Hematopoietic multipotent progenitor cell treated with erythropoietin and hydrocortisone succinate and interleukin-3 and kit ligand, for 15 days (in vitro differentiated cells): ENCODE measurements around the gene IQCE.

Source experiments
- DNase-seq: peaks from one replicate; pipeline ENCODE4 v3.0.0-alpha.2; 2015; ENCODE audit warnings: low spot score

IQCE gene, protein sequence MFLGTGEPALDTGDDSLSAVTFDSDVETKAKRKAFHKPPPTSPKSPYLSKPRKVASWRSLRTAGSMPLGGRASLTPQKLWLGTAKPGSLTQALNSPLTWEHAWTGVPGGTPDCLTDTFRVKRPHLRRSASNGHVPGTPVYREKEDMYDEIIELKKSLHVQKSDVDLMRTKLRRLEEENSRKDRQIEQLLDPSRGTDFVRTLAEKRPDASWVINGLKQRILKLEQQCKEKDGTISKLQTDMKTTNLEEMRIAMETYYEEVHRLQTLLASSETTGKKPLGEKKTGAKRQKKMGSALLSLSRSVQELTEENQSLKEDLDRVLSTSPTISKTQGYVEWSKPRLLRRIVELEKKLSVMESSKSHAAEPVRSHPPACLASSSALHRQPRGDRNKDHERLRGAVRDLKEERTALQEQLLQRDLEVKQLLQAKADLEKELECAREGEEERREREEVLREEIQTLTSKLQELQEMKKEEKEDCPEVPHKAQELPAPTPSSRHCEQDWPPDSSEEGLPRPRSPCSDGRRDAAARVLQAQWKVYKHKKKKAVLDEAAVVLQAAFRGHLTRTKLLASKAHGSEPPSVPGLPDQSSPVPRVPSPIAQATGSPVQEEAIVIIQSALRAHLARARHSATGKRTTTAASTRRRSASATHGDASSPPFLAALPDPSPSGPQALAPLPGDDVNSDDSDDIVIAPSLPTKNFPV

GRCh38 chr7:2558629-2559282 lies at the start of gene IQCE:
IQCE (plus strand) TSS chr7:2558979; CDS start chr7:2559182, 203 bp downstream.
- peak; percentile 68 for DNase-seq

DNA sequence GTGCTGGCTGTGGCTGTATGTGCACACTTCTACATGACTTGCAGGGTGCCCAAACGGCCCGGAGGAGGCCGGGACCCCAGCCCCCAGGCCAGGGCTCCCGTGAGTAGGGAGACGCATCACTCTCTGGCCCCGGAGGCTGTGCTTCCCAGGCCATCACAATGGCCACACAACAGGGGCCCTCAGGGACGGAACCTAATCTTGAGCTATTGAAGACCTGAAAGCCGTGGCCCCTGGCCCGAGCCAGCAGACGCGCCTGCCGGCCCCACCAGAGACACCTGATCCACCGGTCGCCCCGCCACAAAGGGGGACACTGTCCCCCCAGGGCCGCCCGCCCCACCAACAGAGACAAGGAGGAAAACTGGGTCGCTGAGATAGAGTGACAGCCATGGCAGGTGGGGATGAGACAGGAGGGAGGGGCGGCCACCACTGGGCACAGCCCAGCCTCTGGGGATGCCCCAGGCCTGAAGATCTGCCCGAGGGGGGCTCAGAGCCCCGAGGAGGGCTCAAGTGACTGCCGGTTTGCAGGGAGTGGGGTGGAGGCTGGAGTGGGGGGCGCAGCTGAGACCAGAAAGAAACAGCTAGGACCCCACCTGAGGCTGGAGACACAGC lies 49.4 kb upstream of the IQCE start:
- no peak for DNase-seq

DNA sequence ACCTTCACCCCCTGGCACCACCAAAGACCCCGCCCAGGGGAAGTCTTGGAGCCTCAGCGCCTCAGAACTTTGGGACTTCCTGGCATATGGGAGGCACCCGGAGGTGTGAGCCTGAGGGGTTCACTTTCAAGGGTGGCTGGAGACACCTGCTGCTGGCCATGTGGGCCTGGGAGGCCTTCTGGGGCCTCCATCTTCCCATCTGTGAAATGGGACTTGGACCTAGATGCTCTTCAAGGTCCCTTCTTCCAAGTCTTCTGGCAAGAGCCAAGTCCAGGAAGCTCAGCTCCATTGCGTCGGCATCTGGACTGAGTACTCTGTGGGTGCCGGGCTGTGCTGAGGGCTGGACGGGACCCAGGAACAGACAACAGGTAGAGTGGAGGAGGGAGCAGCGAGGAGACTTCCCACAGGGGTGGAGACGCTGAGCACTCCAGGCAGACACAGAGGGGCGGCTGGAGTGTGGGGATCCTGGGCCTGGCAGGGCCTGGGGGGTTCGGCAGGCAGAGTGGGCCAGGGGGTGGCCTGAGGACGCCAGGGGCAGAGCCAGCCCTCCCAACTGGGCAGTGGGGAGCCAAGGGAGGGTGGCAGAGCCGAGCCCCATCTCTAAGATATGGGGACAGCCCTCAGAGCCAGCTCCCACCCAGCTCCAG lies 48.5 kb upstream of the IQCE start:
- DNase-seq = no peak

DNA sequence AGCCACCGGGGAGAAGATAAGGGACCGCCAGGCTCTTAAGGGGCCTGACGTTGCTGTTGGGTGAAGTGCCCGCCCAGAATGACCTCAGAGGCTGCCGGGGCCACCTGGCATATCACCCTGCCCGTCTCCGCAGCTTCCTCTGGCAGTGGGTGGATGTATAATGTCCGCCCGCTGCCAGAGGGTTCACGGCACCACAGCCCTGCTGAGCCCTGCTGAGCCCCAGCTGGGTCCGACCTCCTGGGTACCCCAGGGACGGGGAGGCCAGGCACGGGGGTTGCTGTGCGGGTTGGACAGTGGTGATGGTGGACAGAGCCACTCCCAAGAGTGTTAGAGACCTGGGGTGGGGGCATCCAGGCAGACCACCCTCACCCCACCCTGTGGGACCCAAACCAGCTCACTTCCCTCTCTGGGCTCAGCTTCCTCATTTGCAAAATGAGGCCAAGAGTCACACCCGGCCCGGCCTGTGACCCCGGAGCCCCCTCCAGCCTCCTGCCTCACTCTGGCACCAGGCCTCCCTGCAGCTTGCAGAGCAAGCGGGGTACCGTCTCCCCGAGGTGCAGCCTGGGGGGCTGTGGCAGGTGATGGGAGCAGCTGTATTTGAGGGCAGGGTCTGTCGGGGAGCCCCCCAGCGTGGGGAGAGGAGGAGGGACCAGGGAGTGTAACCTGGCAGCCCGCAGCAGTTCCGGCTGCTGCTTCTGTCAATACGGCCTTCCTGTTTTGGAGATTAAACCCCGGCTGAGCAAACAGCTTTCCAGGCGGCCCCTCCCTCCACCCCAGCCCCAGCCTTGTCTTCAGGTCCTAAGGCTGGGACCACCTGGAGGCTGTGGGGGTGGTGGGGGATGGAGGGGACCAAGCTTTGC lies 47.6 kb upstream of the IQCE start:
- DNase-seq = no peak

DNA sequence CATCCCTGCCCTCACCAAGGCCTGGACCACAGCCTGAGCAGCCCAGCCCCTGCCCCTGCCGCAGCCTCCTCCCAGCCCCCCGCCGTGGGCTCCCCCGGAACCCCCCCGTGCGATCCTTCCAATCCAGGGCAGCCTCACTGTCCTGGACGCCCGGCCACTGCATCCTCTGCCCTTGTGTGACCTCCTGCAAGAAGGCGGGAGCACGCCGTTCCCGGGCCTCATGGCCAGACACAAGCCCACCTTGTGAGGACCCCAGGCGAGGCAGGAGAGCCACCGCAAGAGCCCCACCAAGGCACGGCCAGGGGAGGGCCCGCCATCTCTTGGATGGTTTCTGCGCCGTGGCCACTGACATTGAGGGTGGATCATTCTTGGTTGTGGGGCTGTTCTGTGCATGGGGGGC lies 47.0 kb upstream of the IQCE start:
- no peak for DNase-seq

DNA sequence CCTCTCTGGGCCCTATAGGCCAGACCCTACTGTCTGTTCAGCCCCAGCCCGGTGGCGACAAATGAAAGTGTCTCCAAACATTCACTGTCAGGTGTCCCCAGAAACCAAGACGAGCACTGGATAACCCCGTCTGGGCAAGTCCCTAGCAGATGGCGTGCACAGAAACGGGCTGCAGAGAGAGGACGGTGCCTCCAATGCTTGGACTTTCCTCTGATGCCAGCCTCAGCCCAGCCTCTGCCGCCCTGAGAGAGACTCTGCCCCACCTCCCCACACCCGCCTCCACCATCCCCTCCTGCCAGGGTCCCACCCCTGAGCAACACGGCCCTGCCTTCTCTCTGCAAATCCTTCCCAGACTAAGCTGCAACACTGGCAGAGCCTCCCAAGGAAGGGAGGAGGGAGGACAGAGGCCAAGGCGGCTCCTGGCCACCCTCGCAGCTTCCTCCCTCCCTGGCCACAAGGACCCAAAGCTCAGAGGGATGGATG lies 46.6 kb upstream of the IQCE start:
- no peak for DNase-seq

GRCh38 chr7:2512713-2513112 lies 46.1 kb upstream of the IQCE start:
- DNase-seq = no peak

- no peak for DNase-seq
Measured at GRCh38 chr7:2513702-2514101, 45.1 kb upstream of the IQCE start.

DNA sequence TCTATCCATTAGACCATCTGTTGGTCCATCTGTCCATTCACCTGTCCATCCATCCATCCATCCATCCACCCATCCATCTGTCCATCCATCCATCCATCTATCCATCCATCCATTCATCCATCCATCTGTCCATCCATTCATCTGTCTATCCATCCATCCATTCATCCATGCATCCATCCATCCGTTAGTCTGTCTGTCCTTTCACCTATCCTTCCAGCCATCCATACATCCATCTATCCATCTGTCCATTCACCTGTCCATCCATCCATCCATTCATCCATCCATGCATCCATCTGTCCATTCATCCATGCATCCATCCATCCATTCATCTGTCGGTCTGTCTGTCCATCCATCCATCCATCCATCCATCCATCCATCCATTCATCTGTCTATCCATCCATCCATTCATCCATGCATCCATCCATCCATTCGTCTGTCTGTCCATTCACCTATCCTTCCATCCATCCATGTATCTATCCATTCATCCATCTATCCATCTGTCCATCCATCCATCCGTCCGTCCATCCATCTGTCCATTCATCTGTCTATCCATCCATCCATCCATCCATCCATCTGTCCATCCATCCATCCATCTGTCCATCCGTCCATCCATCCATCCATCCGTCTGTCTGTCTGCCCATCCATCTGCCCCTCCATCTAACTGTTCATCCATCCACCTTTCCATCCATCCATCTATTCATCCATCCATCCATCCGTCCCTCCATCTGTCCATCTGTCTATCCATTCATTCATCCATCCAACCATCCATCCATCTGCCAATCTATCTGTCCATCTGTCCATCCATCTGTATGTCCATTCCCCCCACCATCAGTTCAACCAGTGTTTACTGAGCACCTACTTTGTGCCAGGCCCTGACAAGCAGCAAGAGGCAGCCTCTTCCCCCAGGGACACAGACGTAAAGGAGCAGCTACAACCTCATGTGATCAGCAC lies 44.0 kb upstream of the IQCE start:
- no peak for DNase-seq

DNA sequence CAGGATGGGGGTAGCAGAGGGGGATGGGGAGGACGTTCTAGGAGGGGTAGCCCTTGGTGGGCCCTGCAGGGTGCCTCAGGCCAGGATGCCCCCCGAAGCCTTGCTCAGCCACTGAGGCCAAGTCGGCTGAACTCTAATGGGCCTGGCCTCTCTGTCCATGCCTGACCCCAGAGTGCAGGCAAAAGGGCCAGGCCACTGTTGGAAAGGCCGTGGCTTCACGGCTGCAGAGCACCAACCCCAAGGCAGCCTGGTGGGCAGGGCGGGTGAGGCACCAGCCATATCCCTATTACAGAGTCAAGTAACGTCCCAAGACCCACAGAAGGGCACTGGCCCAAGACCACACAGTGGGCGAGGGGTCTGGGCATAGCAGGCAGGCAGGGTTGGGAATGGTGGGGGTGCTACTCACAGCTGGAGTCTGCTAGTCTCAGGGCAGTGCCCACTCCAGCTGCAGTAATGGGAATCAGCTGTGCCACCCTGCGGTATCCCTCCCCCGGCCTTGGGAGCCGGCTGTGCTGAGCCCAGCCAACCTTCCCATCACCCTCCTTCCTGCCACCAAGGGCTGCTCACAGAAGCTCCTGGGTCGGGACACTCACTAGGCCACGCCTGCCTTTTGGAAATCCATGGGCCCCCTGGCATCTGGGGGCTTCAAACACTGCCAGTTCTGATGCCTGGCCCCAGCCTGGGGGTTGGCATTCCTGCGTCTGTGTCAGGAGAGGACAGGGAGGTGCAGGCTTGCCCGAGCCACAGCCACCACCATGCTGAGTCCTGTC lies 43.2 kb upstream of the IQCE start:
- no peak for DNase-seq

DNA sequence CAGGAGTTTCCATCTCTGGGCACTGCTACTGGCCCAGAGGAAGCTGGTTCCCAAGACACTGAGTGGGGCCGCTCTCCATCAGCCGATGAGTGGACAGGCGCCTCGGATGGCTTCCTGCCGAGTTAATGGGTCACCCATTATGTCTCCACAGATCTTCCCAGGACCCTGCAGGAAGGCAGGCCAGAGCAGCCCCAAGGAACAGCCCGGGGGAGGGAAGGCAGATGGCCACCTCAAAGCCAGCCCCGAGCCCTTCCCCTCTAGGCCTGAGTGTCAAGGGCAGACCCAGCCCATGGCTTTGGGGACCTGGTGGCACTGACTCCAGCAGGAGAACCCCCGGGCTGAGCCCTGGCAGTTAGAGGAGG lies 42.6 kb upstream of the IQCE start:
- DNase-seq = no peak

- DNase-seq = no peak
Measured at GRCh38 chr7:2517026-2517425, 41.8 kb upstream of the IQCE start.

- DNase-seq = no peak
Measured at GRCh38 chr7:2517678-2518507, 40.9 kb upstream of the IQCE start.

- DNase-seq = no peak
Measured at GRCh38 chr7:2518737-2519118, 40.1 kb upstream of the IQCE start.

GRCh38 chr7:2519119-2519930 lies 39.5 kb upstream of the IQCE start, which contains the start of gene LFNG:
LFNG (plus strand) TSS chr7:2519774; CDS start chr7:2519862, 88 bp downstream.
- DNase-seq = peak; percentile 66

DNA sequence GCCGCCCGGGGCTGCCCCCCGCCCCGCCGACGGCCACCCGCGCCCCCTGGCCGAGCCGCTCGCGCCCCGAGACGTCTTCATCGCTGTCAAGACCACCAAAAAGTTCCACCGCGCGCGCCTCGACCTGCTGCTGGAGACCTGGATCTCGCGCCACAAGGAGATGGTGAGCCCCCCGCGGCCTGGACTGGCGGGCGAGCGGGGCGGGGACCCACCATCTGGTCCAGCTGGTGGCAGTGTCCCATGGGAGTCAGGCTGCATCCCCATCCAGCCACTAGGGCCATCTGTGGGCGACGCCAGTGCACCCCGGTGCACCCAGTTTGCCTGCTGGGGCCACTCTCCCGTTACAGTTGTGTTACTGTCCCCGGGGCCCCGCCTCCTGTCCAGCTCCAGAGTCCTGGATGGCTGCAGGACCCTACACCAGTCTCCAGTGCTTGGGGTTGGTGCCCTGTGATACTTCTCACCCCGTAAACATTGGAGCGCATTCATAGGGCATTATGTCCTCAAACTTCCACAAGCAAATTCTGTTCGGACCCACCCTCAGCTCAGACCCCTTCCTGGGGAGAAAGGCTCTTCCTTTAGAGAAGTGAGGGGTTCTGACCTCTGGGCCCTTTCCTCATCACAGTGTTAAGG lies 38.5 kb upstream of the IQCE start:
- DNase-seq = no peak
